ENCODE measurements around the gene TPSG1. TPM values are rescaled to one million over a fixed set of nuclear protein-coding genes. Genes with fewer than 3 reads are reported as not detected.

The TPSG1 gene
- total RNA-seq, 1 experiment from 2014 or later, result not detected

GRCh38 chr16:1198194-1198593, 26.9 kb downstream of the TPSG1 start:
- TF ChIP-seq, protein P1, sequence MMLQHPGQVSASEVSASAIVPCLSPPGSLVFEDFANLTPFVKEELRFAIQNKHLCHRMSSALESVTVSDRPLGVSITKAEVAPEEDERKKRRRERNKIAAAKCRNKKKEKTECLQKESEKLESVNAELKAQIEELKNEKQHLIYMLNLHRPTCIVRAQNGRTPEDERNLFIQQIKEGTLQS (CRISPR knock-in tag; conservative IDR thresholded peaks at IDR 0.05), result no peak
- no peak for TF ChIP-seq GABPB1 (CRISPR knock-in tag; IDR thresholded peaks at IDR 0.05)
- no peak for TF ChIP-seq CTCF (IDR thresholded peaks at IDR 0.05)
- no peak for TF ChIP-seq ZBTB43 (CRISPR knock-in tag; IDR thresholded peaks at IDR 0.05)
- TF ChIP-seq, protein P2, sequence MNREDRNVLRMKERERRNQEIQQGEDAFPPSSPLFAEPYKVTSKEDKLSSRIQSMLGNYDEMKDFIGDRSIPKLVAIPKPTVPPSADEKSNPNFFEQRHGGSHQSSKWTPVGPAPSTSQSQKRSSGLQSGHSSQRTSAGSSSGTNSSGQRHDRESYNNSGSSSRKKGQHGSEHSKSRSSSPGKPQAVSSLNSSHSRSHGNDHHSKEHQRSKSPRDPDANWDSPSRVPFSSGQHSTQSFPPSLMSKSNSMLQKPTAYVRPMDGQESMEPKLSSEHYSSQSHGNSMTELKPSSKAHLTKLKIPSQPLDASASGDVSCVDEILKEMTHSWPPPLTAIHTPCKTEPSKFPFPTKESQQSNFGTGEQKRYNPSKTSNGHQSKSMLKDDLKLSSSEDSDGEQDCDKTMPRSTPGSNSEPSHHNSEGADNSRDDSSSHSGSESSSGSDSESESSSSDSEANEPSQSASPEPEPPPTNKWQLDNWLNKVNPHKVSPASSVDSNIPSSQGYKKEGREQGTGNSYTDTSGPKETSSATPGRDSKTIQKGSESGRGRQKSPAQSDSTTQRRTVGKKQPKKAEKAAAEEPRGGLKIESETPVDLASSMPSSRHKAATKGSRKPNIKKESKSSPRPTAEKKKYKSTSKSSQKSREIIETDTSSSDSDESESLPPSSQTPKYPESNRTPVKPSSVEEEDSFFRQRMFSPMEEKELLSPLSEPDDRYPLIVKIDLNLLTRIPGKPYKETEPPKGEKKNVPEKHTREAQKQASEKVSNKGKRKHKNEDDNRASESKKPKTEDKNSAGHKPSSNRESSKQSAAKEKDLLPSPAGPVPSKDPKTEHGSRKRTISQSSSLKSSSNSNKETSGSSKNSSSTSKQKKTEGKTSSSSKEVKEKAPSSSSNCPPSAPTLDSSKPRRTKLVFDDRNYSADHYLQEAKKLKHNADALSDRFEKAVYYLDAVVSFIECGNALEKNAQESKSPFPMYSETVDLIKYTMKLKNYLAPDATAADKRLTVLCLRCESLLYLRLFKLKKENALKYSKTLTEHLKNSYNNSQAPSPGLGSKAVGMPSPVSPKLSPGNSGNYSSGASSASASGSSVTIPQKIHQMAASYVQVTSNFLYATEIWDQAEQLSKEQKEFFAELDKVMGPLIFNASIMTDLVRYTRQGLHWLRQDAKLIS (CRISPR knock-in tag; IDR thresholded peaks at IDR 0.05; ENCODE audit: borderline replicate concordance), result no peak
- TF ChIP-seq, protein P3, sequence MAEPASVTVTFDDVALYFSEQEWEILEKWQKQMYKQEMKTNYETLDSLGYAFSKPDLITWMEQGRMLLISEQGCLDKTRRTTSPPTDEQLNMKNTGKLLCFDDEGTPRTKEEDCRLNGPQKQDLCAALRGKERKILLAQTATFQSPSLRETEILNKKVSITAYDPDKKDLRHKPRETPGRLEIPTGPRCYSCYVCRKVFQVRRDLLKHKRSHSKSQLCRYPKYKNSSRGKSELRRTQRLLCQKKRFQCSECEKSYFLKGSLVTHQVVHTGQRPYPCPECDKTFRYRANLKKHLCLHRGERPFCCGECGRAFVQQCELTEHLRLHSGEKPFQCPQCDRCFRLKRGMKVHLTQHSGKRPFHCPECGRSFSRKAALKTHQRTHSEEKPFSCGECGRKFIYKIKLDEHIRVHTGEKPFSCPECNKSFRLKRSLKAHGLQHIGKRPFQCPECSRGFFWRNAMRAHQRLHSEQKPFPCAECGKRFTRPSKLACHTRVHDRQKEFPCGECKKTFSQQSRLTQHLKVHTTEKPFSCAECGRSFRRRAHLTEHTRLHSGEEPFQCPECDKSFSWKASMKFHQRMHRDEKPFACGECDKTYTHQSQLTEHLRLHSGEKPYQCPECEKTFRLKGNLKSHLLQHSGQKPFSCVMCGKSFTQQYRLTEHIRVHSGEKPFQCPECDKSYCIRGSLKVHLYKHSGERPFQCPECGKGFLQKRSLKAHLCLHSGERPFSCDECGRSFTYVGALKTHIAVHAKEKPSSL (CRISPR knock-in tag; conservative IDR thresholded peaks at IDR 0.05), result no peak
- TF ChIP-seq CBFB (CRISPR knock-in tag; IDR thresholded peaks at IDR 0.05; ENCODE audit: low read depth), result no peak
- Mint-ChIP-seq H3K36me3 (peaks cover 6% of the 10 kb centered on the region; the same call in 1 of the 2 replicates), H3K9me3 (no peaks in the 10 kb centered on the region), H3K4me1 (no peaks in the 10 kb centered on the region), H3K4me3 (no peak overlapping the region), H3K27me3 (ENCODE audit: low read depth) (no peaks in the 10 kb centered on the region), H3K27ac (no peak overlapping the region)
- DNase-seq (ENCODE audit: low spot score) (no peak), ATAC-seq (no peak)
- ChIA-PET CTCF (no interaction called here), POLR2A (no interaction called here)

DNA sequence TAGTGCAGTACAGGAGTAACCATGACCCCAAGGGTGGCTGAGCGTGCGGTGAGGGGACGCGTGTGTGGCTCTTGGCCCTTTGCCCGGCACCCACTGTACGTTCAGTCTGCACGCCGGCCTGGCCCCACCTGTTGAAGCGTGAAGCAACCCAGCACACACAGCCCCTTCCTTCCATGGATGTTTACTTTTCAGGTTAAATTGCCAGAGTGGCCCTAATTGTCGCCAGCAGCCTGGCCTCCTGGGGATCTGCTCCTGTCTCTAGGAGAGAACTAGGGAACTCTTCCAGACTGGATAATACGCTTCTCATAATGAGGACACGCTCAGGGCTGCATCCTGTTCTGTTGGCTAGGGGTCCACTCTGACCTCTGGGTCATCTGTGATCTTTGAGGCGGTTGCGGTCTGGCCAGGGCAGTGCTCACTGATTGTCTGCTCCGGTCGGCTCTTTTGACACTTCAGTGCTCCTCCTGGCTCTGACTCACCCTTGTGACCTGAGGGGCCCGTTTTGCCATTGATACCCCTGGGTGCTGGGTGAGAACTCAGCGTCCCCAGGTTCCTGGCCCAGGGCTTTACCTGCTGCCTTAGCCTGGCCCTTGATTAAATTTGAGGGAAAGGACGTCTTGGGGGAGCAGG, 27.7 kb downstream of the TPSG1 start:
- 0 out of 2 replicates have a peak, but pooled peaks cover 4% of the 10 kb centered on the region for H3K4me1 Mint-ChIP-seq
- H3K9me3 Mint-ChIP-seq, result no peaks in the 10 kb centered on the region
- ATAC-seq (no peak), DNase-seq (ENCODE audit: low spot score) (no peak)
- H3K27me3 Mint-ChIP-seq (ENCODE audit: low read depth), result no peaks in the 10 kb centered on the region
- POLR2A ChIA-PET, result no interaction called here
- H3K36me3 Mint-ChIP-seq, result peaks cover 6% of the 10 kb centered on the region; the same call in 1 of the 2 replicates
- no peak overlapping the region for H3K27ac Mint-ChIP-seq
- no peak overlapping the region for H3K4me3 Mint-ChIP-seq
- CTCF ChIA-PET, result no interaction called here
- TF ChIP-seq ESRRA (CRISPR knock-in tag; IDR thresholded peaks at IDR 0.05; ENCODE audit: borderline replicate concordance) (no peak), SMAD3 (CRISPR knock-in tag; IDR thresholded peaks at IDR 0.05; ENCODE audit: borderline replicate concordance) (no peak), ZNF423 (CRISPR knock-in tag; IDR thresholded peaks at IDR 0.05) (no peak), ATF1 (CRISPR knock-in tag; IDR thresholded peaks at IDR 0.05) (no peak)
- TF ChIP-seq, protein P3 (CRISPR knock-in tag; conservative IDR thresholded peaks at IDR 0.05), result no peak
